GM19099 (cell line): Measurements from ENCODE around the gene P2RY6.

ENCODE experiments used
- POLR2A ChIP-seq: IDR thresholded peaks from 3 replicates; pipeline ENCODE4 v1.6.1; 2011; ENCODE audit warnings: low read depth; ENCODE audit not compliant: insufficient read length; ENCODE audit errors: extremely low read depth

P2RY6 gene, protein sequence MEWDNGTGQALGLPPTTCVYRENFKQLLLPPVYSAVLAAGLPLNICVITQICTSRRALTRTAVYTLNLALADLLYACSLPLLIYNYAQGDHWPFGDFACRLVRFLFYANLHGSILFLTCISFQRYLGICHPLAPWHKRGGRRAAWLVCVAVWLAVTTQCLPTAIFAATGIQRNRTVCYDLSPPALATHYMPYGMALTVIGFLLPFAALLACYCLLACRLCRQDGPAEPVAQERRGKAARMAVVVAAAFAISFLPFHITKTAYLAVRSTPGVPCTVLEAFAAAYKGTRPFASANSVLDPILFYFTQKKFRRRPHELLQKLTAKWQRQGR

DNA sequence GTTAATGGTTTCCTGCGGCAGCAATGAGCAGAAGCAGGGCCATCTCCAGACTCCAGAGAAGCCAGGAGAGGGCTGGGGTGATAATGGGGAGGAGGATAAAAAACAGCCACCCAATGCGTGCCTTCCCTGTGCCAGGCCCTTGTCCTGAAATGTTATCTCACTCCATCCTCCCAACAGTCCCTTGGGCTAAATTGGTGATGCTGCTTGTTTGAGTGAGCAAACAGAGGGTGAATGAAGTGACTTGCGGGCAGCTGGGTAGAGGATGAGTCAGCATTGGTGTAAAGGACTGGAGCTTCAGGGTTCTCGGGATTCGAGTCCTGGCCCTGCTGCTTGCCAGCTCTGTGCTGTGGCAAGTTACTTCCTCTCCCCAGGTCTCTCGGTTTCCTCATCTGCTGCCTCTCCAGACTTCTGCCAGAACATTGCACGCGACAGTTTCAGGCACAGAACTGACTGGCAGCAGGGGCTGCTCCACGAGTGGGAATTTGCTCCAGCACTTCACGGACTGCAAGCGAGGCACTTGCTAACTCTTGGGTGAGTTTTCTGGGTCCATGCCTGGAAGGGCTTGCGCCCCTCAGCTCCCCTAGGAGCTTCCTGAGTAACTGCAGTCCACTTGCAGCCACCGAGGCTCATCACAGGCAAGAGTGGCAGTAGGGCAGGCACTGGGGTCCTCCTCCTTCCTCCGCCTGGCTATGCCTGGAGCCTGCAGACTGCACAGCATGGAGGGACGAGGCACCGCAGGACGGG lies at the start of gene P2RY6:
Gene P2RY6 (plus strand): TSS at position 403 of the 744 bp plus-strand sequence. CDS start 24,181 bp downstream, outside the sequence.
- TF ChIP-seq POLR2A: no peak

DNA sequence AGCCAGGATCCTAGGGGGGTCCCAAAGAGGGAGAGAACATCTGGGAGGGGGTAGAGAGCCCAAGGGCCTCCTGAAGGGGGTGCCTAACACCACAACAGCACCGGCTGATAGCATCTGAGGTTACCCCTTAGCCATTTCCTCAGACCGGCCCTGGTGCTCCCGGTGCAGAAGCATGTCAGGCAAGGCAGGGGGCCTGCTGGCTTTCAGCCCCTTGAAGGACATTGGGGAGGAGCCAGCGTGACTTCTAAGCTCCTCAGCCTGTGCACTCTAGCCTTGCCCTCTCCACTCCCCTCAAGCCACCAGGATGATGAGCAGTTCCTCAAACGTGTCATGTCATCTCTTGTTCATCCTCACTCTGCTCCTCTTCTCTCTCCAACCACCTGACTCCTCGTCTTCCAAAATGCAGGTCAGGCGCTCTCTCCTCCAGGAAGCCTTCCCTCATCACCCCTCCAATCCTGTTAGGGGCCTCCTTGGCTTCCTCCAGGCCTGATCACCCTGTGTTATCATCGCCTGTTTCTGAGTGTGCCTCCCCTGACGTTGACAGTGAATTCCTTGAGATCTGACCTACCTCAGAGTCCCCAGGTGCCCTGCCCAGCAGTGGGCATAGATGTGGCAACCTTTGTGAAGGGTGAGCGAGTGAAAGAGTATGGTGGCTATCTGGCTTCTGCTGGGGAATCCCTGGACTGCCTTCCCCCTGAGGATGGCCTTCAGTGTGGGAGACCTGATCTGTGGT lies 48.0 kb upstream of the P2RY6 start:
- no peak for TF ChIP-seq POLR2A

DNA sequence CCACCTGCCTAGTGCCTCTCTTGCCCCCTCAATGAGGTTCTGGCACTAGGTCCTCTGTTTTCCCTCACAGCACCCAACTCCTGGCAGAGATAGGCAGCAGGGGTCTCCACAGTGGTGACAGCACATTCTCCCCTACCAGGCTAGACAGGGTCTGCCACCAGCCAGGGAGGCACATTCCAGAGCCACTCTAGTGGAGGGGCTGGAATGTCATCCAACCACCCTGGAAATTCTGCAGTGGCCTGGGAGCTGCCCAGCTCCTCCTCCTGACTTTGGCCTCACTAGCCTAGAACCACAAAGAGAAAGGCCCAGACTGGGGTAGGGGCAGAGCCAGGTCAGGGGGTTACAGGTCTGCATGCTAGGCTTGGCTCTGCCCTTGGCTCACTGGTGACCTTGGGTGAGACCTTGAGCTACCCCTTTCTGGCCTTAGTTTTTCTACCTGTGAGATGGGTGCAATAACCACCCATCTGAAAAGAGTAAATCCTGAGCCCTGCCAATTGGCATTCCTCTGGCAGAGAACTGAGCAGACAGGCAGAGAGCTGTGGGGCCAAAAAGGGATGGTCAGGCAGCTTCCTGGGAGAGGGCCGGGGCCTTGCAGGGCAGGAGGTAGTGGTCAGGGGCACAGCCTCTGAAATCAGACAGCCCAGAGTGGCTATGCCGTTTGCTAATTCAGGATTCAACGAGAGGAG lies 47.0 kb upstream of the P2RY6 start:
- no peak for TF ChIP-seq POLR2A

DNA sequence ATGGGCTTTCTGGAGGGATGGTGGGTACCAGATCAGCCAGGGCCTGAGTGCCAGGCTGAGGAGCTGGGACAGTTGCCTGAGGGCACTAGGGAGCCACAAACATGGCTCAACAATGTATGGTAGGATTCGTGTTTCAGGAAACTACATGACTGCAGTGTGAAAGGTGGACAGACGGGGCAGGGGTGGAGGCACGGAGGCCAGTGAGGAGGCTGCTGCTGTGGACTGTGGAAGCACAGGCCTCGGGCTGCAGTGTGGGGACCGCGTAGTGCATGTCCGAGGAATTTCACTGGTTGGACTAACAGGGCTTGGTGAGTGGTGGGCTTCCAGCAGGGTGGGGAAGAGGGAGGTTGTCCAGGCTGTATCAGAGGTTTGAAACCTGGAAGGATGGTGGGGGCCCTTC lies 46.3 kb upstream of the P2RY6 start:
- no peak for TF ChIP-seq POLR2A

DNA sequence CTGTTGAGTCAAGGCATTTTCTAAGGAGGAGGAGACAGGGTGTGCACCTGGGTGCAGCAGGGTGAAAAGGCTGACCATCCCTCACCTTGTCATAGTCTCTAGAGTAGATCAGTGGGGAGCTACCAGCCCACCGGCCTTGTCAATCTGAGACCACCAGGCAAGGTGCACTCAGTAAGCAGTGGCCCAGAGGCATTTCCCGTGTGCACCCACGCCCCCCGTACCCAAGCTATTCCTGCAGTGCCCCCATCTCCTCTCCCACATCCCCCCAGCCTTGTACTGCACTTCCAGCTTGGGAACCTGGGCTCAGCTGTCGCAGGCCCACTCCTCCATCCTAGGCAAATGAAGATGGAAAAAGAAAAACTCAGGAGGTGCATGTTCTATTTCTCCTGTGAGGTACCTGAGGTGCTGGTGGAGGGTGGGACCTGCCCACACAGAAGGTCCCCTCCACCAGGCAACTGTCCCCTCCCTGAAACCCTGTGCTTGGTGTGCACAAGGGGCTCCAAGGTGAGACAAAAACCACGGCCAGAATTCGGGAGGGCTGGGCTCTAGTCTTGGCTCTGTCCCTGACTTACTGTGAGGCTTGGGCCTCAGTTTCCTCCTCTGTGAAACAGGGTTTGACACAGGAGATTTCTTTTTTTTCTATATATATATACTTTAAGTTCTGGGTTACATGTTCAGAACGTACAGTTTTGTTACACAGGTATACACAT lies 45.7 kb upstream of the P2RY6 start:
- no peak for TF ChIP-seq POLR2A

DNA sequence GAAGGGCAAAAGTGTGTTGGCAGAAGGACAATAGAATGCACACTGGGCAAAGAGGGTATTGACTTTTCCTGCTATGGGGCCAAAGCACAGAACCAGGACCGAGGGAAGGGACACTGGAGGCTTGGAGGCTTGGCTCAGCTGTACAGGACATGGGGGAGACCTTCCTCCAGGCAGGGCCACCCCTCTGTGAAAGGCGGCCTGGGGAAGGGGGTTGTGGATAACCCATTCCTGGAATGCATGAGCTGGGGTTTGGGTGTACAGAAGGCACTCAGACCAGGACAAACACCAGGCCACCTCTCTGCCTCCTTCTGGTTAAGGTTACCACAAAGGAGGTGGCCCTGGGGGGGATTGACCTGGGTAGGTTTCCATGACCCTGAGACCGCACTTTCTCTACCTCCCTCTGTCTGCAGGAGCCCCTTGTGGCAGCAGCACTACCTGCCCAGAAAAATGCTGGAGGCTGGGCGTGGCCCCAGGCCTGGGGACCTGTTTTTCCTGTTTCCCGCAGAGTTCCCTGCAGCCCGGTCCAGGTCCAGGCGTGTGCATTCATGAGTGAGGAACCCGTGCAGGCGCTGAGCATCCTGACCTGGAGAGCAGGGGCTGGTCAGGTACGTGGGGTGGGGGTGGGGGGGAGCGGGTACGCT lies 44.4 kb upstream of the P2RY6 start:
- TF ChIP-seq POLR2A: no peak

DNA sequence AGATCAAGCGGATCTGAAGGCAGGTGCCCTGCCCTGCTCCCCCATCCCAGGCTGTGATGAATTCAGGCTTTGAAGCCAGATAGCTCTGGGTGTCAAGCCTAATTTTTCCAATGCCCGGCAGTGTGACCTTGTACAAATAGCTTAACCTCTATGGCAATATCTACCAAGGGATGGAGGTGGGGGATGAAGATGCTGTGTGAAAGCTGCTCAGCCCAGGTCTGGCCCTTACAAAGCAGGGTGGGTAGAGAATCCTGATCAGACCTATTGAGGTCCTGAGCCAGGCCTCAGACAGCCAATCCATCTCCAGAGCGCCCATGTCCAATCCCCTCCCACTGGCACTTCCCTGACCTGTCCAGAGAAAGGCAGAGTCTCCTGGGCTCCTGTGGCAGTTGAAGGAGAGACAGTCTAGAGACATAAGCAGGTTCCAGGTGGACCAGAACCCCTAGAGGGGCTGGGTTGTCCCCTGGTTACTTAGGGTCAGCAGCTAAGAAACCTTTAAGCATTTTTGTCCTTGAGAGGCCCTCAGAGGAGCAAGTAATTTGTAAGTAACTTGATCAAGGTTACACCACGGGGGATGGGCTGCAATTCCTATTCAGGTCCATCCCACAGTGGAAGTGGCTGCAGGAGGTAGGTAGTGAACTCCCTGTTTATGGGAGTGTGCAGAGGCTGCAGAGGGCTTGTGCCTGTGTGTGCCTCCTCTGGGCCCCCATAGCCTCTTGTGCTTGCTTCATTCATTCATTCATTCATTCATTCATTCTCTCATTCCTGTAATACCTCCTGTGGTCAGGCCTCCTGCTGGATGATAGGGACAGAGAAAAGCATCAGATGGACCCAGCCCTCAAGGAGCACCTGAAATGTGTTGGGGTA lies 43.6 kb upstream of the P2RY6 start:
- TF ChIP-seq POLR2A: no peak

DNA sequence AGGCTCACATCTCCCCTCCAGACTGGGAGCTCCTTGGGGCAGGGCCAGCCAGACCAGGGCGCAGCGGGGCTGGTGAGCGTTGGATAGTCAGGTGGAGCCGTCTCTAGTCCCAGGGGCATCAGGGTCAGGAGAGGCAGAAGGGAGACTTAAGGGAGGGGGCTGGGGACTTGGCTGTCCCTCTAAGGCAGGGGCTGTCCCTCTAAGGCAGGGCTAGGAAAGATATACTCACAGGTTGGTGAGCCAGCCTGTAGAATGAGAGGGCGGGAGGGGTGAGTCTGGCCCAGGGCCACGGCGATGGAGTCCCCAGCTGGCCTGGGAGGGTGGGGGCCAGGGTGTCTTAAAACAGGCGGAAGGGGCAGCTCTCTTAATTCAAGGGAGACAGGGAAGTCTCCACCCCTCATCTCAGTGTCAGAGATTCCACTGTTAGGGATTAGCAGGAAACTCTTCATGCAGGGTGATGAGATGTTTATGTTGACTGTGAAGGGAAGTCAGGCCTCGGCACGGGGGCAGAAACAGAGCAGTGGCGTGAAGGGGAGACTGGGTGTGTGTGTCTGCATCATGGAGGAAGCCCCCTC lies 42.7 kb upstream of the P2RY6 start:
- no peak for TF ChIP-seq POLR2A

DNA sequence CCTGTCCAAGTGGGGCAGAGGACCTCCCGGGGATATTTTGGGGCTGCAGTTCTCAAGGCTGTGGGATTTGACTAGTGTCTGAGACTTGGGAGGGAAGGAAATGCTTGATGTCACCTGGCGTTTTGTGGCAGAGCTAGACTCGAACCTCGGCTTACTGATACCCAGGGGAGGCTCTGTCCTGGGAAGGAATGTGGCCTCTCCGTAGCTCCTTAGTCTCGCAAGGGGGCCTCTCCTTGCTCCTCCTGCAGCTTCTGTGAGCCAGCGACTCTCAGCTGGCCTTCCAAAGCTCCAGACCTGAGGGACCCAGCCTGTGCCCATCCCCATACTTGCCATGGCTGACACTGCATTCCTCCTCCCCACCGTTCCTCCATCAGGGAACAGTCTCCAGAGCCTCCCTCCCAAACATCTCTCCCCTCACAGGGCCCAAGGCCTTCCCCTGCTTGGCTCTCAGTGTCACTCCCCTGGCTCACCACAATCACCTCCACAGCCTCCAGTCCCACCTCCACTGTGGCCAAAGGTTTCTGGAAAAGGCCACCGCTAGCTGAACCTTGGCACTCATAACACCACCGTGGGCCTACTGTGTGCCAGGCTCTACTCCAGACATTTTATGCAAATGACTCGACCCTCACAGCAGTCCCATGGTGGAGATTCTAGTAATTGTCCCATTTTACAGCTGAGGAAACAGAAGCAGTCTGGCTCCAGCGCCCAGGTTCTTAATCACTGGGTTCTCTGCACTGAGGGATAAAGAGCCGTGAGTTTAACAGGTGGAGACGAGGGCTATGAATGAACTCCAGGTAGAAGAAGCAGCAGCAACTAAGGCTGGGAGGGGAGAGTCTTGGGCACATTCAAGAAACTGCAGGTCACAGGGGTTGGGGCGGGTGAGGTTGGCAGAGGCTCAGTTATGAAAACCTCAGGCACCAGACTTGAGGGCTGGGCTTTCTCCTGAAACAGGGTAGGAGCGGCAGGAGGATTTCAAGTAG lies 42.0 kb upstream of the P2RY6 start:
- no peak for TF ChIP-seq POLR2A

DNA sequence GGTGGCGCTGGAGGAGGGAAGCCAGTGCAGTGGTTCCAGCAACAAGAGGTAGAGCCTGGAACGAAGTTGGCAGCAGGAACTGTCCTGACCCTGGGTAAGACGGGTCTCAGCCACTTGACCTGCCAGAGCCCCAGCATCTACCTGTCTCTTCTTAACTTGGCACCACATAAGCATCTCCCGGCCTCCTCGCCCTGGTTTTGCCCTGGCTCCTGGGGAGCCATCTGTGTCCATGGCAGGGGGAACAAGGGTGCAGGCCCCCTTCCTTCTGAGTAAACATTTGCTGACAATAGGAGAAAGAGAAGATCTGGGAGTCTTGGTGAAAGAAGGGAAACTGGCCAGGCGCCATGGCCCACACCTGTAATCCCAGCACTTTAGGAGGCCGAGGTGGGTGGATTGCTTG lies 41.2 kb upstream of the P2RY6 start:
- no peak for TF ChIP-seq POLR2A

DNA sequence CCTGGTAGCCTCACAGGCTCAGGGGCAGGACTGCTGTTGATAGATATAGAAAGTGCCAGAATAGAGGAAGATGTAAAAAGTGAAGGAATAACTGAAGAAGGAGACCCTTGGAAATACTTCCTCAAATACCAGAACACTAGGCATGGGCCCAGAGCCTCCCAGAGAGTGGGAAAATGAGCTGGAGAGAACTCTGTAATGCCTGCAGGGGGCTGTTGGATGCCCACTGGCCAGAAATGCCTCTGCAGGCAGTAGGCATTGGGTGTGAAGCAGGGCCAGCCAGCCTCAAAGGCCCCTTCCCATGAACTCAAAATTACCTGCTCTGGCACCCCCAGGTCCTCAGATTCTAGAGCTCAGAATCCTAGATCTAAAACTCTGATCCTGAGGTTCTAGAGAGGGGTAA lies 38.9 kb upstream of the P2RY6 start:
- no peak for TF ChIP-seq POLR2A
